AG10803 (cell line): ENCODE data around the gene XPA.

Source experiments
- DNase-seq: peaks from one replicate; pipeline ENCODE4 v3.0.0; 2010; ENCODE audit warnings: low read depth
- H3K4me3 ChIP-seq: 2 replicates; pipeline ENCODE4 v1.5.1; 2011; ENCODE audit warnings: mild to moderate bottlenecking, low read length, control low read depth
- CTCF ChIP-seq: conservative IDR thresholded peaks from 2 replicates; pipeline ENCODE4 v1.5.1; 2011; ENCODE audit warnings: mild to moderate bottlenecking, low read length, control low read depth, inconsistent platforms

Gene XPA

GRCh38 chr9:97658707-97659106 is 38.4 kb downstream of the XPA start:
- no peak for TF ChIP-seq CTCF

DNA sequence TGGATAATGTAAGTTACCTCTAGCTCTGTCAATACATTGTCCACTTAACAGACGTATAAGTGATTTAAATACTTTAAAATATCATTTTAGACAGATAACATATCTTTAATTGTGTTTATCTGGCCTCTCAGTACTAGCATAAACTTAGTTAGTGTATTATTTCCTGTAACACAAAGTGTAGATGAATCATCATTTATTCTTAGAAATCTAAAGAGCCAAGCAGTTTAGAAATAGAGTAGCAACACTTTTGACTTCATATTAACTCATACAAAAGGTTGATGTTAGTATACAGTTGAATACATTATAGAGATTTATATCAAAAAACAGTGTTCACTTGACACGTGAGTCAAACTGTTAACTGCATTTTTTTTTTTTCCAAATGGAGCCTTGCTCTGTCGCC is 45.5 kb downstream of the XPA start:
- DNase-seq, result no peak
- no peak for TF ChIP-seq CTCF
- no peak overlapping the region for H3K4me3 ChIP-seq

More at GRCh38 chr9:97658707-97659106, 38.4 kb downstream of the XPA start:
- no peak overlapping the region for H3K4me3 ChIP-seq
- DNase-seq, result no peak

DNA sequence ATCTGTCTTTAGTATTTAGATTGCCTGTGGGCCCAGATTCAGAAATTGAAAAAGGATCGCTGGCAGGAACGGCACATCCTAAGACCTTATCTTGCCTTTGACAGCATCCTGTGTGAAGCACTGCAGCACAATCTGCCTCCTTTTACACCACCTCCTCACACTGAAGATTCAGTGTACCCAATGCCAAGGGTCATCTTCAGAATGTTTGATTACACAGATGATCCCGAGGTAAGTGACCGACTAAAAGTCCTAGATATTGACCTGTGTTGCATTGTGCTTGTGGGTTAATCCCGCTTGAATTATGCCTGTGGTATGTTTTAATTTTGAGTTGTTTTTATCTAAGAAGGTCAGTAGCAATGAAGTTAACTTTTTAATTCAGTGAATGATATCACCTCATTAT is 49.1 kb downstream of the XPA start:
- TF ChIP-seq CTCF, result no peak
- H3K4me3 ChIP-seq, result no peak overlapping the region
- DNase-seq, result no peak

DNA sequence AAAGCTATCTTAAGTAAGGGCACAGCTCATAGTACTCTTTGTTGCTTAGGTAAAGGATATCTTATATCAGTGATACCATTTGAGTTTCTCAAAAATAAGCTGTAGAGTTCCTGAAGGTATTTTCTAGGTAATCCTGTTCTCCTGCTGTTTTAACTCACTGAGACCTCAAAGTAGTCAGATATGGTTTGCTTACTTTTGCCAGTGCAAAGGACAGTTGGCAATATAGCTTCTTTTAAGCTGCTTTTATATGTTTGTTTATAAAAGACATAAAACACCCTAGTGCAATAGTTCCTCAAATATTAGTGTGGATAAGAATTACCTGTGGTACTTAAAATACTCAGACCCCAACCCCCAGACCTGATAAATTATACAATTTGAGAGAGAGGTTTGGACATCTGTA is 51.4 kb downstream of the XPA start:
- no peak for DNase-seq
- no peak for TF ChIP-seq CTCF
- no peak overlapping the region for H3K4me3 ChIP-seq

- no peak for TF ChIP-seq CTCF
- no peak for DNase-seq
- H3K4me3 ChIP-seq, result no peak overlapping the region
Measured at GRCh38 chr9:97640325-97640724, 56.8 kb downstream of the XPA start.

DNA sequence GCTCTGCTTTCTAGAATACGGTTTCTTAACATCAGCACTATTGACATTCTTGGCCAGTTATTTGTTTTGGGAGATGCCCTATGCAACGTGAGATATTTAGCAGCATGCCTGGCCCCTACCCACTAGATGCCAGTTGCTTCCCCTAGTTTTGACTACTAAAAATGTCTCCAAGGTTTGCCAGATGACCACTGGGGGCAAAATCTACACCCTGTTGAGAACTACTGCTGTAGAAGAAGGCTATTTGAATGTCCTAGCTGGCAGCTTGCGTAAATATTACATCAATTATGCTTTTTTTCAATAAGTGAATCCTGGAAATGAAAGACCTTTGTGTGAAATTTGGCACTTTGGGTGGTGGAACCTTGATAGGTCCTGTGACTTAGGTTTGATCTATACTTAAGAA is 58.5 kb downstream of the XPA start:
- TF ChIP-seq CTCF, result peak; percentile 16; the same call in 1 of the 2 replicates
- H3K4me3 ChIP-seq, result no peak overlapping the region
- no peak for DNase-seq

GRCh38 chr9:97636903-97637302 is 60.2 kb downstream of the XPA start:
- no peak for DNase-seq

More at GRCh38 chr9:97636903-97637302, 60.2 kb downstream of the XPA start:
- no peak overlapping the region for H3K4me3 ChIP-seq
- TF ChIP-seq CTCF, result no peak
